OCI-LY1 (cell line): ENCODE measurements around the gene IFI35.

Experiments used
- EZH2 ChIP-seq: fragments of 200-600 bp; sonication (generic), shearing (Covaris generic); IDR thresholded peaks from 2 replicates; pipeline ENCODE4 v1.8.0; 2017; ENCODE audit warnings: borderline replicate concordance, mixed run types, mild to moderate bottlenecking, antibody characterized with exemption, low read length, moderate library complexity, mixed read lengths
- TF ChIP-seq, protein P1 (sequence below): fragments of 200-600 bp; sonication (generic), shearing (Covaris generic); IDR thresholded peaks from 2 replicates; pipeline ENCODE4 v1.5.1; 2017; ENCODE audit warnings: mild to moderate bottlenecking, antibody characterized with exemption, low read length, moderate library complexity, mixed read lengths

DNA sequence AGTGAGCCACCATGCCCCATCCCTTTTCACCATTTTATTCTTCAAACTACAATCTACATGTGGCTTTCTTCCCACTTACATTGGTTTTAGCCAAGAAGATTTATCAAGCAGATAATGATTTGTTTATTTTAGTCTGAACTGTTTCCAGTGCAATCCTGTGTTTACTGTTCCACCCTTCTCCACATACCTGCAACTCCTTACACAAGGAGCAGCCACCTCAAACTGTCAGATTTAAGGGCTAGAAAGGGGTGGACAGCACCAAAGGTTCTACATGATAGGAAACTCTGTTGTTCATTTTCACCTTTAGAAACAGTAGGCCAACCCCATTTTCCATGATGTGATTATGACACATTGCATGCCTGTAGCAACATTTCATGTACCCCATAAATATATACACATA, 24.3 kb upstream of the IFI35 start:
- TF ChIP-seq, protein P1, sequence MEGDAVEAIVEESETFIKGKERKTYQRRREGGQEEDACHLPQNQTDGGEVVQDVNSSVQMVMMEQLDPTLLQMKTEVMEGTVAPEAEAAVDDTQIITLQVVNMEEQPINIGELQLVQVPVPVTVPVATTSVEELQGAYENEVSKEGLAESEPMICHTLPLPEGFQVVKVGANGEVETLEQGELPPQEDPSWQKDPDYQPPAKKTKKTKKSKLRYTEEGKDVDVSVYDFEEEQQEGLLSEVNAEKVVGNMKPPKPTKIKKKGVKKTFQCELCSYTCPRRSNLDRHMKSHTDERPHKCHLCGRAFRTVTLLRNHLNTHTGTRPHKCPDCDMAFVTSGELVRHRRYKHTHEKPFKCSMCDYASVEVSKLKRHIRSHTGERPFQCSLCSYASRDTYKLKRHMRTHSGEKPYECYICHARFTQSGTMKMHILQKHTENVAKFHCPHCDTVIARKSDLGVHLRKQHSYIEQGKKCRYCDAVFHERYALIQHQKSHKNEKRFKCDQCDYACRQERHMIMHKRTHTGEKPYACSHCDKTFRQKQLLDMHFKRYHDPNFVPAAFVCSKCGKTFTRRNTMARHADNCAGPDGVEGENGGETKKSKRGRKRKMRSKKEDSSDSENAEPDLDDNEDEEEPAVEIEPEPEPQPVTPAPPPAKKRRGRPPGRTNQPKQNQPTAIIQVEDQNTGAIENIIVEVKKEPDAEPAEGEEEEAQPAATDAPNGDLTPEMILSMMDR = no peak
- TF ChIP-seq EZH2 = no peak
